Activated CD4-positive, alpha-beta T cell treated with anti-CD3 and anti-CD28 coated beads for 4 hours (primary cell): ENCODE results near the gene CFAP410.
"Not testable (repeated sequence)": the region's sequence is repeated elsewhere in the genome, so short reads cannot be mapped to it uniquely, and the experiment has no call there.

Experiments
- DNase-seq, 2 donors: peaks; one replicate each; pipeline ENCODE4 v3.0.0-alpha.2; 2020

CFAP410 gene

GRCh38 chr21:44315691-44316203, 23.4 kb downstream of the CFAP410 start:
- DNase-seq: no peak

- DNase-seq: no peak
Measured at GRCh38 chr21:44314561-44314960, 24.6 kb downstream of the CFAP410 start.

- no peak for DNase-seq
Measured at GRCh38 chr21:44314128-44314527, 25.1 kb downstream of the CFAP410 start.

- no peak for DNase-seq
Measured at GRCh38 chr21:44313451-44313850, 25.7 kb downstream of the CFAP410 start.

GRCh38 chr21:44312716-44313115, 26.5 kb downstream of the CFAP410 start:
- no peak for DNase-seq

- no peak for DNase-seq
Measured at GRCh38 chr21:44312089-44312488, 27.1 kb downstream of the CFAP410 start.

- no peak for DNase-seq
Measured at GRCh38 chr21:44310628-44311507, 28.3 kb downstream of the CFAP410 start.

- no peak for DNase-seq
Measured at GRCh38 chr21:44306936-44307704, 32.1 kb downstream of the CFAP410 start.

GRCh38 chr21:44305691-44306090, 33.5 kb downstream of the CFAP410 start:
- DNase-seq: no peak

GRCh38 chr21:44304877-44305293, 34.3 kb downstream of the CFAP410 start:
- peak; percentile 30 to 49 for DNase-seq

GRCh38 chr21:44304011-44304616, 35.1 kb downstream of the CFAP410 start:
- no peak for DNase-seq

GRCh38 chr21:44303490-44303981, 35.7 kb downstream of the CFAP410 start:
- DNase-seq: no peak

GRCh38 chr21:44302573-44303401, 36.4 kb downstream of the CFAP410 start:
- DNase-seq: not testable (repeated sequence)

GRCh38 chr21:44301961-44302406, 37.2 kb downstream of the CFAP410 start:
- no peak for DNase-seq

- DNase-seq: no peak
Measured at GRCh38 chr21:44301141-44301540, 38.0 kb downstream of the CFAP410 start.

- DNase-seq: peak; percentile 51 to 59
Measured at GRCh38 chr21:44300262-44300959, 38.8 kb downstream of the CFAP410 start.

- DNase-seq: peak; percentile 38 to 40
Measured at GRCh38 chr21:44299458-44300261, 39.5 kb downstream of the CFAP410 start, which contains the start of gene PFKL. TSS of gene PFKL (plus strand) at chr21:44300053. CDS start at chr21:44300106, 53 bp downstream.

GRCh38 chr21:44299085-44299457, 40.1 kb downstream of the CFAP410 start:
- DNase-seq: no peak

GRCh38 chr21:44298301-44298700, 40.9 kb downstream of the CFAP410 start:
- DNase-seq: no peak

- peak; percentile 70 to 76 for DNase-seq
Measured at GRCh38 chr21:44297525-44298290, 41.5 kb downstream of the CFAP410 start.
